ENCODE measurements around the gene SEL1L3.

DNA sequence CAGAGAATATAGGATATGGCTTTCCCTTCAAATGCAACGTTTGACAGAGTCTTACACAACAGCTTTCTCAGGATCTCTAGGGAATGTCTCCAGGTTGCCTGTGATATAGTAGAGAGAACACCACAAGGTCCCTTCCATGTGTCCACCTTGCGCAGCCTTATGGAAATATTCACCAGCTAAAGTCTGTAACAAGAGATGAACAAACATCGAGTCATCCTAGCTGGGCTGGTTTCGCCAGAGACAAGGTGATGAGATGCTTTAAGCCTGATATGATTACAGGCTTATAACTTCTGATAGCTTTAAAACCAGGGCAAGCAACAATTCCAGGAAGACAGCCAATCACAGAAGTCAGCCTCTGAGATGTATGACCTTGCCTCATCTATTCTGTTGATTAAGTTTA is 83.8 kb downstream of the SEL1L3 start:
- no peak for TF ChIP-seq GABPA (IDR thresholded peaks at IDR 0.05; ENCODE audit: low read depth)
- no peak for TF ChIP-seq POLR2AphosphoS5 (IDR thresholded peaks at IDR 0.05; ENCODE audit: low read depth)
- TF ChIP-seq, protein P1, sequence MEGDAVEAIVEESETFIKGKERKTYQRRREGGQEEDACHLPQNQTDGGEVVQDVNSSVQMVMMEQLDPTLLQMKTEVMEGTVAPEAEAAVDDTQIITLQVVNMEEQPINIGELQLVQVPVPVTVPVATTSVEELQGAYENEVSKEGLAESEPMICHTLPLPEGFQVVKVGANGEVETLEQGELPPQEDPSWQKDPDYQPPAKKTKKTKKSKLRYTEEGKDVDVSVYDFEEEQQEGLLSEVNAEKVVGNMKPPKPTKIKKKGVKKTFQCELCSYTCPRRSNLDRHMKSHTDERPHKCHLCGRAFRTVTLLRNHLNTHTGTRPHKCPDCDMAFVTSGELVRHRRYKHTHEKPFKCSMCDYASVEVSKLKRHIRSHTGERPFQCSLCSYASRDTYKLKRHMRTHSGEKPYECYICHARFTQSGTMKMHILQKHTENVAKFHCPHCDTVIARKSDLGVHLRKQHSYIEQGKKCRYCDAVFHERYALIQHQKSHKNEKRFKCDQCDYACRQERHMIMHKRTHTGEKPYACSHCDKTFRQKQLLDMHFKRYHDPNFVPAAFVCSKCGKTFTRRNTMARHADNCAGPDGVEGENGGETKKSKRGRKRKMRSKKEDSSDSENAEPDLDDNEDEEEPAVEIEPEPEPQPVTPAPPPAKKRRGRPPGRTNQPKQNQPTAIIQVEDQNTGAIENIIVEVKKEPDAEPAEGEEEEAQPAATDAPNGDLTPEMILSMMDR (IDR thresholded peaks at IDR 0.05; ENCODE audit: insufficient read depth, low read length): no peak
